ENCODE measurements around the gene ITPRIPL2. TPM values are rescaled to one million over a fixed set of nuclear protein-coding genes. Genes with fewer than 3 reads are reported as not detected.

The ITPRIPL2 gene
- total RNA-seq, 1 donor from 2014 or later = 29.5 TPM

DNA sequence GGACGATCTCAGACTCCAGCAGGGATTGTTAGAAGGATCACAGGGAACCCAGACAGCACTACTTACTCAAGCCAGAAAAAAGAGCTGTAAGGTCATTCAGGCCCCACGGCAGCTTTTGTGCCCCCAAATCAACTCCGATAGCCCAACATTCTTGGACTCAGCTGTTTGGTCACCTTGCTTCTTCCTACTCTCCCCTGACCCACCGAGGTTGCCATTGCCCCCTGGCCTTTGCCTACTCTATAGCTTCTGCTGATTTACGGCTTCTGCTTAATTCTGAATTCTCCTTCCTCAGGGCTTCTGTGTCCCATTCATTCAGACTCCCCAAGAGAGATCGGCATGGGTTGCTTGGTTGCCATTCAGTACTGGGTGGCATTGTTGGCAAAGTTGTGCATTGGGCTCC is 8.6 kb upstream of the ITPRIPL2 start:
- DNase-seq (ENCODE audit: extremely low spot score, unreplicated experiment) = no peak
- peaks cover 24% of the 10 kb centered on the region for H3K4me1 Mint-ChIP-seq (ENCODE audit: unreplicated experiment)
- H3K9me3 Mint-ChIP-seq = peaks cover under 1% of the 10 kb centered on the region
- H3K27ac Mint-ChIP-seq = no peak overlapping the region
- H3K27me3 Mint-ChIP-seq = no peaks in the 10 kb centered on the region
- TF ChIP-seq, protein P1, sequence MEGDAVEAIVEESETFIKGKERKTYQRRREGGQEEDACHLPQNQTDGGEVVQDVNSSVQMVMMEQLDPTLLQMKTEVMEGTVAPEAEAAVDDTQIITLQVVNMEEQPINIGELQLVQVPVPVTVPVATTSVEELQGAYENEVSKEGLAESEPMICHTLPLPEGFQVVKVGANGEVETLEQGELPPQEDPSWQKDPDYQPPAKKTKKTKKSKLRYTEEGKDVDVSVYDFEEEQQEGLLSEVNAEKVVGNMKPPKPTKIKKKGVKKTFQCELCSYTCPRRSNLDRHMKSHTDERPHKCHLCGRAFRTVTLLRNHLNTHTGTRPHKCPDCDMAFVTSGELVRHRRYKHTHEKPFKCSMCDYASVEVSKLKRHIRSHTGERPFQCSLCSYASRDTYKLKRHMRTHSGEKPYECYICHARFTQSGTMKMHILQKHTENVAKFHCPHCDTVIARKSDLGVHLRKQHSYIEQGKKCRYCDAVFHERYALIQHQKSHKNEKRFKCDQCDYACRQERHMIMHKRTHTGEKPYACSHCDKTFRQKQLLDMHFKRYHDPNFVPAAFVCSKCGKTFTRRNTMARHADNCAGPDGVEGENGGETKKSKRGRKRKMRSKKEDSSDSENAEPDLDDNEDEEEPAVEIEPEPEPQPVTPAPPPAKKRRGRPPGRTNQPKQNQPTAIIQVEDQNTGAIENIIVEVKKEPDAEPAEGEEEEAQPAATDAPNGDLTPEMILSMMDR (conservative IDR thresholded peaks at IDR 0.05) = no peak
- H3K36me3 Mint-ChIP-seq = no peaks in the 10 kb centered on the region
- peak overlapping the region; percentile 20 for H3K4me3 Mint-ChIP-seq

DNA sequence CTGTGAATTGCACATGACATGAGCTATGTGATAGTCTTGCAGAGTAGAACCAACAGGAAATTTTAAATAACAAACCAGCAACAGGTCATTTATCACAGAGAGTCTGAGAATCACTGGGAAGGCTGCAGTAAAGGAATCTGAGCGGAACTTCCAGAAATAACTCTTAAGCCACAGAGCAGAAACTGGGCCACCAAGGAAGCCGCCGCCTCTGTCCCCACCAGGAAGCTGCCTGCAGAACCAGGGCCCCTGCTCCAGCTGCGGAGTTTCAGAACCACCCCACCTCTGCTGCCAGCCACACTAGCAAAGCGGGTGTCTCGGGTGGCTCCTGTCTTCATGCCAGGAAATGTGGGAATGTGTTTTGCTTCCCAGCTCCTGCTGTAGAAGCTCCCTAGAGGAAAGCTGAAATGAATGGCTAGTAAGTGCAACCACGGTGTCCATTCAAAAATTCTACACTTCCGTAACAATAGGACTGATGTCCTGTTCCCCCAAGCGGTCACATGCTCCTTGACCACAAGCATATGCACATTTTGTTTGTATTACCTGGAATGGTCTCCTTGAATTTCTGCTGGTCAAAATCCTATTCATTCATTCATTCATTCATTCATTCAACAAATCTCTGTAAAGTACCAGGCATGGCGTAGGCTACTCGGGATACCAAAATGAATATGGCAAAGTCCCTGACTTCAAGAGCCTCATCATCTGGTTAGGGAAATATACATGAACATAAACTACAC is 7.7 kb upstream of the ITPRIPL2 start:
- DNase-seq (ENCODE audit: extremely low spot score, unreplicated experiment) = no peak
- Mint-ChIP-seq H3K9me3 (no peaks in the 10 kb centered on the region), H3K4me3 (no peak overlapping the region), H3K36me3 (no peaks in the 10 kb centered on the region), H3K4me1 (ENCODE audit: unreplicated experiment) (peaks cover 24% of the 10 kb centered on the region), H3K27ac (no peak overlapping the region), H3K27me3 (no peaks in the 10 kb centered on the region)
- TF ChIP-seq, protein P1 (conservative IDR thresholded peaks at IDR 0.05) = no peak

DNA sequence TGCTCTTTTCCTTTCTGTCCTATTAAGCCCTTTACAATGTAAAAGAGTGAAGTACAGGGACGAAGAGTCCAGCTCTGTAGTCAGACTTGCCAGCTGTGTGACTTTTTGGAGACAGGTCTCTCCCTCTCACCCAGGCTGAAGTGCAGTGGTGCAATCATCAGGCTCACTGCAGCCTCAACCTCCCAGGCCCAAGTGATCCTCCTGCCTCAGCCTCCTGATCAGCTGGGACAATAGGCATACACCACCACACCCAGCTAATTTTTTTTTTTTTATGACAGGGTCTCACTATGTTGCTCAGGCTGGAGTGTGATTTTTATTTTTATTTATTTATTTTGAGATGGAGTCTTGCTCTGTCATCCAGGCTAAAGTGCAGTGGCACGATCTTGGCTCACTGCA is 7.1 kb upstream of the ITPRIPL2 start:
- no peak overlapping the region for H3K27ac Mint-ChIP-seq
- H3K27me3 Mint-ChIP-seq = no peaks in the 10 kb centered on the region
- TF ChIP-seq, protein P1 (conservative IDR thresholded peaks at IDR 0.05) = no peak
- H3K4me1 Mint-ChIP-seq (ENCODE audit: unreplicated experiment) = peaks cover 24% of the 10 kb centered on the region
- no peak for DNase-seq (ENCODE audit: extremely low spot score, unreplicated experiment)
- no peak overlapping the region for H3K4me3 Mint-ChIP-seq
- no peaks in the 10 kb centered on the region for H3K9me3 Mint-ChIP-seq
- H3K36me3 Mint-ChIP-seq = no peaks in the 10 kb centered on the region

DNA sequence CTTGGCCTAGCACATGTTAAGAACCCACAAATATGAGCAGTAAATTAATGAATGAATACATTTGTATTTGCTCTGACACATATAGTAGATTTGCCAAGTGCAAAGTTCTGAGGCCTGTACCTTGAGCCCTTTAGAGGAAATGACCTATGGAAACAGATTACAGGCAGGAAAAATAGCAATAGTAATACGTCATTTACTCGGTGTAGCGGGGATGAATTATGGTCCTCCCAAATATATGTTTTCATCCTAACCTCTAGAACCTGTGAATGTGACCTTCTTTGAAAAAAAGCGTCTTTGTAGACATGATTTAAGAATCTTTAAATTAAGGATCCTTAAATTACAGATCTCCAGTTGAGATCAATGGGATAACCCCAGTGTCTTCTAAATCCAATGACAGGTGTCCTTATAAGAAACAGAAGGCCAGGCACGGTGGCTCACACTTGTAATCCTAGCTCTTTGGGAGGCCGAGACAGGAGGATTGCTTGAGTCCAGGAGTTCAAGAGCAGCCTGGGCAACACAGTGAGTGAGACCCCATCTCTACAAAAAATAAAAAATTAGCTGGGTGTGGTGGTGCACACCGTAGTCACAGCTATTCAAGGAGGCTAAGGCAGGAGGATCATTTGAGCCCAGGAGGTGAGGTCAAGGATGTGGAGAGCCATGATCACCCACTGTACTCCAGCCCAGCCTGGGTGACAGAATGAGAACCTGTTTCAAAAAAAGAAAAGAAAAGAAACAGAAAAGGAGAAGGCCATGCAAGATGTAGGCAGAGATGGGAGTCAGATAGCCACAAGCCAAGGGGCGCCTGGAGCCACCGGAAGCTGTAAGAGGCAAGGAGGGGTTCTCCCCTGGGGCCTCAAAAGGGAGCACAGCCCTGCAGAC is 5.1 kb upstream of the ITPRIPL2 start:
- H3K27me3 Mint-ChIP-seq = peaks cover 3% of the 10 kb centered on the region
- peak overlapping the region; percentile 6 for H3K27ac Mint-ChIP-seq
- no peak for DNase-seq (ENCODE audit: extremely low spot score, unreplicated experiment)
- peaks cover 26% of the 10 kb centered on the region for H3K4me1 Mint-ChIP-seq (ENCODE audit: unreplicated experiment)
- no peaks in the 10 kb centered on the region for H3K9me3 Mint-ChIP-seq
- TF ChIP-seq, protein P1 (conservative IDR thresholded peaks at IDR 0.05) = no peak
- no peaks in the 10 kb centered on the region for H3K36me3 Mint-ChIP-seq
- H3K4me3 Mint-ChIP-seq = no peak overlapping the region

DNA sequence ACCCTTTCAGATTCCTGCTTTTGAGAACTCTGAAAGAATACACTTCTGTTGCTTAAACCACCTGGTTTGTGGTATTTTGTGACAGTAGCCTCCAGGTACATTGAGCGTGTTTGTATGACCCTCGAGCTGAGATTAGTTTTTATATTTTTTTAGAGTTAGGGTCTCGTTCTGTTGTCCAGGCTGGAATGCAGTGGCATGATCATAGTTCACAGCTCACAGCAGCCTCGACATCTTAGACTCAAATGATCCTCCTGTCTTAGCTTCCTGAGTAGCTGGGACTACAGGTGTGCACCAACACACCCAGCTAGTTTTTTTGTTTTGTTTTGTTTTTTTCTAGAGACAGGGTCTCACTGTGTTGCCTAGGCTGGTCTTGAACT is 4.5 kb upstream of the ITPRIPL2 start:
- no peak for DNase-seq (ENCODE audit: extremely low spot score, unreplicated experiment)
- Mint-ChIP-seq H3K4me1 (ENCODE audit: unreplicated experiment) (peaks cover 26% of the 10 kb centered on the region), H3K36me3 (no peaks in the 10 kb centered on the region), H3K9me3 (no peaks in the 10 kb centered on the region), H3K27me3 (peaks cover 3% of the 10 kb centered on the region), H3K27ac (no peak overlapping the region), H3K4me3 (no peak overlapping the region)
- TF ChIP-seq, protein P1 (conservative IDR thresholded peaks at IDR 0.05) = no peak
